Measurements from ENCODE around the gene IL23R. TPM values are rescaled to one million over a fixed set of nuclear protein-coding genes. Genes with fewer than 3 reads are reported as not detected.

IL23R gene
- total and polyA plus RNA-seq, 2 of the 8 experiments (the other 6 are each of a cell fraction or from before 2014, with no cell fraction given), result not detected

DNA sequence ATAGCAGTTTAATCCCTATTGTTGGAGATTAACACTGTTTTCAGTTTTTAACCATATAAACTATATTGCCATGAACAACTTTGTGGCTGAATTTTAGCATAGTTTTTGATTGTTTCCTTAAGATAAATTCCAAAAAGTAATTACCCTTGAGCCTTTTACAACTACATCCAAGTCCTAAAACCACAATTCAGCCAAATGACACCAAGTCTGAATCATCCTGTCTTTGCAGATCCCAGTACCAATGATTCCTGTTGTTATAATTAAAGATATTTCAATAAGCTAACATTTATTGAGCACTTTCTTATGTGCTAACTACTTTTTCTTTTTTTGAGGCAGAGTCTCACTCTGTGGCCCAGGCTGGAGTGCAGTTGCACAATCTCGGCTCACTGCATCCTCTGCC is 35.6 kb downstream of the IL23R start (continued):
- TF ChIP-seq, protein P1, sequence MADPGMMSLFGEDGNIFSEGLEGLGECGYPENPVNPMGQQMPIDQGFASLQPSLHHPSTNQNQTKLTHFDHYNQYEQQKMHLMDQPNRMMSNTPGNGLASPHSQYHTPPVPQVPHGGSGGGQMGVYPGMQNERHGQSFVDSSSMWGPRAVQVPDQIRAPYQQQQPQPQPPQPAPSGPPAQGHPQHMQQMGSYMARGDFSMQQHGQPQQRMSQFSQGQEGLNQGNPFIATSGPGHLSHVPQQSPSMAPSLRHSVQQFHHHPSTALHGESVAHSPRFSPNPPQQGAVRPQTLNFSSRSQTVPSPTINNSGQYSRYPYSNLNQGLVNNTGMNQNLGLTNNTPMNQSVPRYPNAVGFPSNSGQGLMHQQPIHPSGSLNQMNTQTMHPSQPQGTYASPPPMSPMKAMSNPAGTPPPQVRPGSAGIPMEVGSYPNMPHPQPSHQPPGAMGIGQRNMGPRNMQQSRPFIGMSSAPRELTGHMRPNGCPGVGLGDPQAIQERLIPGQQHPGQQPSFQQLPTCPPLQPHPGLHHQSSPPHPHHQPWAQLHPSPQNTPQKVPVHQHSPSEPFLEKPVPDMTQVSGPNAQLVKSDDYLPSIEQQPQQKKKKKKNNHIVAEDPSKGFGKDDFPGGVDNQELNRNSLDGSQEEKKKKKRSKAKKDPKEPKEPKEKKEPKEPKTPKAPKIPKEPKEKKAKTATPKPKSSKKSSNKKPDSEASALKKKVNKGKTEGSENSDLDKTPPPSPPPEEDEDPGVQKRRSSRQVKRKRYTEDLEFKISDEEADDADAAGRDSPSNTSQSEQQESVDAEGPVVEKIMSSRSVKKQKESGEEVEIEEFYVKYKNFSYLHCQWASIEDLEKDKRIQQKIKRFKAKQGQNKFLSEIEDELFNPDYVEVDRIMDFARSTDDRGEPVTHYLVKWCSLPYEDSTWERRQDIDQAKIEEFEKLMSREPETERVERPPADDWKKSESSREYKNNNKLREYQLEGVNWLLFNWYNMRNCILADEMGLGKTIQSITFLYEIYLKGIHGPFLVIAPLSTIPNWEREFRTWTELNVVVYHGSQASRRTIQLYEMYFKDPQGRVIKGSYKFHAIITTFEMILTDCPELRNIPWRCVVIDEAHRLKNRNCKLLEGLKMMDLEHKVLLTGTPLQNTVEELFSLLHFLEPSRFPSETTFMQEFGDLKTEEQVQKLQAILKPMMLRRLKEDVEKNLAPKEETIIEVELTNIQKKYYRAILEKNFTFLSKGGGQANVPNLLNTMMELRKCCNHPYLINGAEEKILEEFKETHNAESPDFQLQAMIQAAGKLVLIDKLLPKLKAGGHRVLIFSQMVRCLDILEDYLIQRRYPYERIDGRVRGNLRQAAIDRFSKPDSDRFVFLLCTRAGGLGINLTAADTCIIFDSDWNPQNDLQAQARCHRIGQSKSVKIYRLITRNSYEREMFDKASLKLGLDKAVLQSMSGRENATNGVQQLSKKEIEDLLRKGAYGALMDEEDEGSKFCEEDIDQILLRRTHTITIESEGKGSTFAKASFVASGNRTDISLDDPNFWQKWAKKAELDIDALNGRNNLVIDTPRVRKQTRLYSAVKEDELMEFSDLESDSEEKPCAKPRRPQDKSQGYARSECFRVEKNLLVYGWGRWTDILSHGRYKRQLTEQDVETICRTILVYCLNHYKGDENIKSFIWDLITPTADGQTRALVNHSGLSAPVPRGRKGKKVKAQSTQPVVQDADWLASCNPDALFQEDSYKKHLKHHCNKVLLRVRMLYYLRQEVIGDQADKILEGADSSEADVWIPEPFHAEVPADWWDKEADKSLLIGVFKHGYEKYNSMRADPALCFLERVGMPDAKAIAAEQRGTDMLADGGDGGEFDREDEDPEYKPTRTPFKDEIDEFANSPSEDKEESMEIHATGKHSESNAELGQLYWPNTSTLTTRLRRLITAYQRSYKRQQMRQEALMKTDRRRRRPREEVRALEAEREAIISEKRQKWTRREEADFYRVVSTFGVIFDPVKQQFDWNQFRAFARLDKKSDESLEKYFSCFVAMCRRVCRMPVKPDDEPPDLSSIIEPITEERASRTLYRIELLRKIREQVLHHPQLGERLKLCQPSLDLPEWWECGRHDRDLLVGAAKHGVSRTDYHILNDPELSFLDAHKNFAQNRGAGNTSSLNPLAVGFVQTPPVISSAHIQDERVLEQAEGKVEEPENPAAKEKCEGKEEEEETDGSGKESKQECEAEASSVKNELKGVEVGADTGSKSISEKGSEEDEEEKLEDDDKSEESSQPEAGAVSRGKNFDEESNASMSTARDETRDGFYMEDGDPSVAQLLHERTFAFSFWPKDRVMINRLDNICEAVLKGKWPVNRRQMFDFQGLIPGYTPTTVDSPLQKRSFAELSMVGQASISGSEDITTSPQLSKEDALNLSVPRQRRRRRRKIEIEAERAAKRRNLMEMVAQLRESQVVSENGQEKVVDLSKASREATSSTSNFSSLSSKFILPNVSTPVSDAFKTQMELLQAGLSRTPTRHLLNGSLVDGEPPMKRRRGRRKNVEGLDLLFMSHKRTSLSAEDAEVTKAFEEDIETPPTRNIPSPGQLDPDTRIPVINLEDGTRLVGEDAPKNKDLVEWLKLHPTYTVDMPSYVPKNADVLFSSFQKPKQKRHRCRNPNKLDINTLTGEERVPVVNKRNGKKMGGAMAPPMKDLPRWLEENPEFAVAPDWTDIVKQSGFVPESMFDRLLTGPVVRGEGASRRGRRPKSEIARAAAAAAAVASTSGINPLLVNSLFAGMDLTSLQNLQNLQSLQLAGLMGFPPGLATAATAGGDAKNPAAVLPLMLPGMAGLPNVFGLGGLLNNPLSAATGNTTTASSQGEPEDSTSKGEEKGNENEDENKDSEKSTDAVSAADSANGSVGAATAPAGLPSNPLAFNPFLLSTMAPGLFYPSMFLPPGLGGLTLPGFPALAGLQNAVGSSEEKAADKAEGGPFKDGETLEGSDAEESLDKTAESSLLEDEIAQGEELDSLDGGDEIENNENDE (IDR thresholded peaks at IDR 0.05; ENCODE audit: insufficient replicate concordance, low read length), result no peak
- no peak for TF ChIP-seq SP1 (IDR thresholded peaks at IDR 0.05; ENCODE audit: low read depth, low read length)
- no peak for TF ChIP-seq GTF2F1 (IDR thresholded peaks at IDR 0.05; ENCODE audit: borderline replicate concordance, low read depth, low read length)
- no peak for TF ChIP-seq POU5F1 (IDR thresholded peaks at IDR 0.05; ENCODE audit: low read depth, low read length)
- no peak for TF ChIP-seq EP300 (IDR thresholded peaks at IDR 0.05; ENCODE audit: borderline replicate concordance in 1 of 2, low read depth in 2 of 2, low read length in 2 of 2)
- TF ChIP-seq CBX8 (IDR thresholded peaks at IDR 0.05; ENCODE audit: borderline replicate concordance, low read depth, low read length), result no peak
- TF ChIP-seq NRF1 (IDR thresholded peaks at IDR 0.05; ENCODE audit: low read depth, low read length), result no peak

All from H1 (cell line).